Mesendoderm (in vitro differentiated cells): Measurements from ENCODE around the gene FAT1.

Source experiments
- DNase-seq: peaks from one replicate; pipeline ENCODE4 v3.0.0; 2013
- H2AK5ac ChIP-seq: 2 replicates; pipeline ENCODE4 v1.6.1; 2013; ENCODE audit warnings: low read length, inconsistent platforms
- H2BK120ac ChIP-seq: 2 replicates; pipeline ENCODE4 v1.6.1; 2013; ENCODE audit warnings: low read depth, mild to moderate bottlenecking, low read length, moderate library complexity, mixed read lengths
- H2BK15ac ChIP-seq: replicated peaks from 2 replicates; pipeline ENCODE4 v1.6.1; 2013; ENCODE audit warnings: low read depth, mild to moderate bottlenecking, moderate library complexity
- H2BK5ac ChIP-seq: 2 replicates; pipeline ENCODE4 v1.6.1; 2013; ENCODE audit warnings: low read length, inconsistent platforms
- H3K18ac ChIP-seq: 2 replicates; pipeline ENCODE4 v1.6.1; 2013; ENCODE audit warnings: mild to moderate bottlenecking, low read length, mixed read lengths
- H3K23ac ChIP-seq: one replicate; pipeline ENCODE4 v1.6.1; 2013; ENCODE audit warnings: low read length
- H3K27ac ChIP-seq: 2 replicates; pipeline ENCODE4 v1.5.1; 2013; ENCODE audit warnings: low read depth, mild to moderate bottlenecking, inconsistent platforms, low read length, moderate library complexity
- H3K27me3 ChIP-seq: 2 replicates; pipeline ENCODE4 v1.6.1; 2013; ENCODE audit warnings: low read length, control low read depth, mild to moderate bottlenecking, inconsistent platforms; ENCODE audit not compliant: insufficient read depth, poor library complexity
- H3K36me3 ChIP-seq: 2 replicates; pipeline ENCODE4 v1.6.1; 2013; ENCODE audit warnings: low read length, inconsistent platforms; ENCODE audit not compliant: control insufficient read depth, insufficient read depth
- H3K4ac ChIP-seq: one replicate; pipeline ENCODE4 v1.6.1; 2013; ENCODE audit warnings: low read depth, mild to moderate bottlenecking, low read length, moderate library complexity
- H3K4me1 ChIP-seq: 2 replicates; pipeline ENCODE4 v1.6.1; 2013; ENCODE audit warnings: low read depth, low read length, inconsistent platforms; ENCODE audit not compliant: control insufficient read depth
- H3K4me2 ChIP-seq: 2 replicates; pipeline ENCODE4 v1.6.1; 2013; ENCODE audit warnings: low read length
- H3K4me3 ChIP-seq: 2 replicates; pipeline ENCODE4 v1.5.1; 2013; ENCODE audit warnings: mild to moderate bottlenecking, low read length
- H3K56ac ChIP-seq: one replicate; pipeline ENCODE4 v1.6.1; 2013; ENCODE audit warnings: low read length
- H3K79me1 ChIP-seq: 2 replicates; pipeline ENCODE4 v1.6.1; 2013; ENCODE audit warnings: low read length, inconsistent platforms
- H3K79me2 ChIP-seq: 2 replicates; pipeline ENCODE4 v1.6.1; 2013; ENCODE audit warnings: mild to moderate bottlenecking, low read length; ENCODE audit not compliant: control insufficient read depth, insufficient read depth
- H3K9ac ChIP-seq: 2 replicates; pipeline ENCODE4 v1.6.1; 2013; ENCODE audit warnings: low read length, inconsistent platforms
- H4K5ac ChIP-seq: one replicate; pipeline ENCODE4 v1.6.1; 2013; ENCODE audit warnings: low read length
- H4K8ac ChIP-seq: one replicate; pipeline ENCODE4 v1.6.1; 2013; ENCODE audit warnings: low read depth, mild to moderate bottlenecking, control low read depth, low read length, moderate library complexity
- WGBS: extraction: QIAGEN DNeasy Blood & Tissue Kit; methylation state at CpG from one replicate; pipeline ENCODE4 v1.1.7; 2013; ENCODE audit warnings: low lambda C conversion rate, missing lambda C conversion rate; ENCODE audit not compliant: insufficient coverage; ENCODE audit errors: extremely low coverage; 5-methylcytosine and 5-hydroxymethylcytosine counted together

The FAT1 gene

GRCh38 chr4:186569533-186570192, 154.0 kb downstream of the FAT1 start:
- H3K4me3 ChIP-seq = no peak overlapping the region
- no peak overlapping the region for H3K23ac ChIP-seq
- H2BK120ac ChIP-seq = no peak overlapping the region
- no peak overlapping the region for H4K8ac ChIP-seq
- H3K79me2 ChIP-seq = no peaks in the 10 kb centered on the region
- no peak overlapping the region for H2BK15ac ChIP-seq
- H3K9ac ChIP-seq = no peak overlapping the region
- H3K4me2 ChIP-seq = no peak overlapping the region
- no peaks in the 10 kb centered on the region for H3K4me1 ChIP-seq
- no peak overlapping the region for H3K27ac ChIP-seq
- no peaks in the 10 kb centered on the region for H3K27me3 ChIP-seq
- H3K18ac ChIP-seq = no peak overlapping the region
- DNase-seq = no peak
- H3K4ac ChIP-seq = no peak overlapping the region
- WGBS = no CpG with 5 or more reads among the region's 10 CpGs
- no peak overlapping the region for H4K5ac ChIP-seq
- no peak overlapping the region for H3K56ac ChIP-seq
- H3K79me1 ChIP-seq = no peaks in the 10 kb centered on the region
- H3K36me3 ChIP-seq = no peaks in the 10 kb centered on the region
- no peak overlapping the region for H2AK5ac ChIP-seq
- H2BK5ac ChIP-seq = no peak overlapping the region

DNA sequence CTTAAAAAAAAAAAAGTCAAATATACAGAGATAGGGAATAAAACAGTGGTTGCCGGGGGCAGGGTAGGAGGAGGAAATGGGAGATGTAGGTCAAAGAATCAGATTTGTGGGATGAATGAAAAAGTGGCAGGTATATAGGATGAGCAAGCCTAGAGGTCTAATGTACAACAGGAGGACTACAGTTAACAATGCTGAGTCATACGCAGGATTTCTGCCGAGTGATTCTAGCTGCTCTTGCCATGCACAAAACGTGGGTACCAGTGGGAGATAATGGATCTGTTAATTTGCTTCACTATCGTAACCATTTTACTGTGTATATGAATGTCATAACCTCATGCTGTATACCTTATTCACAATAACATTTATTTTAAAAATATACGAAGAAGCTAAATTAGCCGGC, 157.6 kb downstream of the FAT1 start:
- H2BK15ac ChIP-seq = no peak overlapping the region
- no peak overlapping the region for H3K9ac ChIP-seq
- no peaks in the 10 kb centered on the region for H3K79me1 ChIP-seq
- H3K79me2 ChIP-seq = no peaks in the 10 kb centered on the region
- H3K4me3 ChIP-seq = no peak overlapping the region
- no peak overlapping the region for H3K27ac ChIP-seq
- H3K56ac ChIP-seq = no peak overlapping the region
- no peak overlapping the region for H2BK5ac ChIP-seq
- no peak for DNase-seq
- H4K5ac ChIP-seq = no peak overlapping the region
- H2AK5ac ChIP-seq = no peak overlapping the region
- no peaks in the 10 kb centered on the region for H3K27me3 ChIP-seq
- H3K18ac ChIP-seq = no peak overlapping the region
- H3K23ac ChIP-seq = no peak overlapping the region
- no peak overlapping the region for H3K4me2 ChIP-seq
- no peak overlapping the region for H2BK120ac ChIP-seq
- H4K8ac ChIP-seq = no peak overlapping the region
- H3K36me3 ChIP-seq = no peaks in the 10 kb centered on the region
- WGBS = 100% methylated on average over 1 of the region's 7 CpGs
- no peak overlapping the region for H3K4ac ChIP-seq
- H3K4me1 ChIP-seq = no peaks in the 10 kb centered on the region

DNA sequence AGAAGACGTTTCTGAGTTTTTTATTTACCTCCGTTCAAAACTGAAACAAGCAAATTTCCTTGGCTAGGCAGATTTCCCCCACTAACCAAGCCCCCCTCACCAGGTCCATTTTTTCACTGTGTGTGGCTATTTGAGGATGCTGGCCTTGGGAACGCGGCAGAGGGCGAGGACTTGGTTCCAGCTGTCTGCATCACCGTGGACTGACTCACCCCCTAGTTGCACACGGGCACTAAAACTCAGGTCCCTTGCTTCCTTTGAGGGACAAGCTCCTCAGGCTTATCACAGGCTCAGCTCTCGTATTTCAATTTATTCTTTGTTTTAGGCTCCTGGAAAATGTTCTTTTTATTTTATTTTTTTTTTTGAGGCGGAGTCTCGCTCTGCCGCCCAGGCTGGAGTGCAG, 159.9 kb downstream of the FAT1 start:
- Histone ChIP-seq H3K4ac (no peak overlapping the region), H3K4me2 (no peak overlapping the region), H4K8ac (no peak overlapping the region), H3K56ac (no peak overlapping the region), H4K5ac (no peak overlapping the region), H3K4me3 (no peak overlapping the region), H3K36me3 (no peaks in the 10 kb centered on the region), H3K79me2 (no peaks in the 10 kb centered on the region), H3K23ac (no peak overlapping the region), H2BK120ac (no peak overlapping the region), H3K27me3 (no peaks in the 10 kb centered on the region), H3K18ac (no peak overlapping the region), H2BK5ac (no peak overlapping the region), H3K79me1 (no peaks in the 10 kb centered on the region), H2BK15ac (no peak overlapping the region), H3K4me1 (no peaks in the 10 kb centered on the region), H3K9ac (no peak overlapping the region), H2AK5ac (no peak overlapping the region), H3K27ac (no peak overlapping the region)
- WGBS = no CpG with 5 or more reads among the region's 11 CpGs
- no peak for DNase-seq

GRCh38 chr4:186561748-186562147, 161.9 kb downstream of the FAT1 start:
- H3K36me3 ChIP-seq = no peaks in the 10 kb centered on the region
- no CpG with 5 or more reads among the region's 1 CpG for WGBS

DNA sequence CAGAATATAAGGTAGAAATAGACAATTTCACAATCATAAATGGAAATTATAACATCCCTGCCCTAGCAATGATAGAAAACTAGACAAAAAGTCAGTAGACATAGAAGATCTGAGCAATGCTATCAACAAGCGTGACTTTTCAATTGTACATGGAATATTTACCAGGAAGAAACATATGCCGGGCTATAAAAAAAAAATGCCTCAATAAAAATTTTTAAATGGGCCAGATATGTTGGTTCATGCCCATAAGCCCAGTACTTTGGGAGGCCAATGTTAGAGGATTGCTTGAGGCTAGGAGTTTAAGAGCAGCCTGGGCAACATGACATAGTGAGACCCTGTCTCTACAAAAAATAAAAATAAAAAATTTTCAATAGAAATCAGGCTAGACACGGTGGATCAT, 163.0 kb downstream of the FAT1 start:
- Histone ChIP-seq H2BK5ac (no peak overlapping the region), H4K8ac (no peak overlapping the region), H3K4me1 (no peaks in the 10 kb centered on the region), H2AK5ac (no peak overlapping the region), H3K9ac (no peak overlapping the region), H3K4me2 (no peak overlapping the region), H4K5ac (no peak overlapping the region), H3K27me3 (no peaks in the 10 kb centered on the region), H3K79me1 (no peaks in the 10 kb centered on the region), H3K23ac (no peak overlapping the region), H2BK15ac (no peak overlapping the region), H3K27ac (no peak overlapping the region), H3K18ac (no peak overlapping the region), H3K79me2 (no peaks in the 10 kb centered on the region), H3K36me3 (no peaks in the 10 kb centered on the region), H3K56ac (no peak overlapping the region), H2BK120ac (no peak overlapping the region), H3K4me3 (no peak overlapping the region), H3K4ac (no peak overlapping the region)
- no CpG with 5 or more reads among the region's 3 CpGs for WGBS
- no peak for DNase-seq

More at GRCh38 chr4:186561748-186562147, 161.9 kb downstream of the FAT1 start:
- Histone ChIP-seq H3K4me2 (no peak overlapping the region), H3K79me2 (no peaks in the 10 kb centered on the region), H3K23ac (no peak overlapping the region), H3K9ac (no peak overlapping the region), H3K18ac (no peak overlapping the region), H3K79me1 (no peaks in the 10 kb centered on the region), H3K4me3 (no peak overlapping the region), H3K27ac (no peak overlapping the region), H3K56ac (no peak overlapping the region), H2AK5ac (no peak overlapping the region), H3K4ac (no peak overlapping the region), H3K4me1 (no peaks in the 10 kb centered on the region), H2BK120ac (no peak overlapping the region), H3K27me3 (no peaks in the 10 kb centered on the region), H4K8ac (no peak overlapping the region), H2BK5ac (no peak overlapping the region), H2BK15ac (no peak overlapping the region), H4K5ac (no peak overlapping the region)
- no peak for DNase-seq

GRCh38 chr4:186557486-186557885, 166.2 kb downstream of the FAT1 start:
- no peak overlapping the region for H2AK5ac ChIP-seq
- H3K27me3 ChIP-seq = no peaks in the 10 kb centered on the region
- no CpG with 5 or more reads among the region's 3 CpGs for WGBS
- H3K36me3 ChIP-seq = no peaks in the 10 kb centered on the region
- no peak overlapping the region for H3K23ac ChIP-seq
- no peaks in the 10 kb centered on the region for H3K79me2 ChIP-seq
- no peak overlapping the region for H3K27ac ChIP-seq
- H3K9ac ChIP-seq = no peak overlapping the region
- H3K18ac ChIP-seq = no peak overlapping the region
- H2BK15ac ChIP-seq = no peak overlapping the region
- H3K56ac ChIP-seq = no peak overlapping the region
- no peaks in the 10 kb centered on the region for H3K79me1 ChIP-seq
- no peak overlapping the region for H4K5ac ChIP-seq
- H3K4ac ChIP-seq = no peak overlapping the region
- no peak overlapping the region for H2BK120ac ChIP-seq
- no peak overlapping the region for H2BK5ac ChIP-seq
- peaks cover 1% of the 10 kb centered on the region for H3K4me1 ChIP-seq
- no peak for DNase-seq
- H3K4me3 ChIP-seq = no peak overlapping the region
- no peak overlapping the region for H4K8ac ChIP-seq
- H3K4me2 ChIP-seq = no peak overlapping the region
